Measurements from ENCODE around the gene C16orf78. TPM values are rescaled to one million over a fixed set of nuclear protein-coding genes. Genes with fewer than 3 reads are reported as not detected.
"Not testable (repeated sequence)": the region's sequence is repeated elsewhere in the genome, so short reads cannot be mapped to it uniquely, and the experiment has no call there.

The C16orf78 gene
- total RNA-seq, 4 donors from 2014 or later = not detected

DNA sequence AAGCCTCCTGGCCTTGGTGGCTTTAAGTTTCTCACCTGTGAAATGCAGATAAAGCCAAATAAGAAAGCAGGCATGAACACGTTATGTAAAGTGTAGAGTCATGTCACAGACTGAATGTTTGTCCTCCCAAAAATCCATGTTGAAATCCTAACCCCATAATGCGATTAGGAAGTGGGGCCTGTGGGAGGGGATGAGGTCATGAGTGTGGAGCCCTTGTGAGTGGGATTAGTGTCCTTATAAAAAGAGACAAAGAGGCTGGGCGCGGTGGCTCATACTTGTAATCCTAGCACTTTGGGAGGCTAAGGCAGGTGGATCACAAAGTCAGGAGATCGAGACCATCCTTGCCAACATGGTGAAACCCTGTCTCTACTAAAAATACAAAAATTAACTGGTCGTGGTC is 19.5 kb upstream of the C16orf78 start:
- Histone ChIP-seq H3K9me3 (no peaks in the 10 kb centered on the region), H3K36me3 (no peaks in the 10 kb centered on the region), H3K27me3 (peaks cover 0 to 14% of the 10 kb centered on the region in 2 donors), H3K4me3 (no peak overlapping the region), H3K27ac (no peak overlapping the region), H3K4me1 (no peaks in the 10 kb centered on the region)
- 86 to 87% methylated on average over 6 of the region's 6 CpGs for WGBS, 2 donors
- no peak for DNase-seq (ENCODE audit: low spot score in 2 of 2)
- TF ChIP-seq, protein P1, sequence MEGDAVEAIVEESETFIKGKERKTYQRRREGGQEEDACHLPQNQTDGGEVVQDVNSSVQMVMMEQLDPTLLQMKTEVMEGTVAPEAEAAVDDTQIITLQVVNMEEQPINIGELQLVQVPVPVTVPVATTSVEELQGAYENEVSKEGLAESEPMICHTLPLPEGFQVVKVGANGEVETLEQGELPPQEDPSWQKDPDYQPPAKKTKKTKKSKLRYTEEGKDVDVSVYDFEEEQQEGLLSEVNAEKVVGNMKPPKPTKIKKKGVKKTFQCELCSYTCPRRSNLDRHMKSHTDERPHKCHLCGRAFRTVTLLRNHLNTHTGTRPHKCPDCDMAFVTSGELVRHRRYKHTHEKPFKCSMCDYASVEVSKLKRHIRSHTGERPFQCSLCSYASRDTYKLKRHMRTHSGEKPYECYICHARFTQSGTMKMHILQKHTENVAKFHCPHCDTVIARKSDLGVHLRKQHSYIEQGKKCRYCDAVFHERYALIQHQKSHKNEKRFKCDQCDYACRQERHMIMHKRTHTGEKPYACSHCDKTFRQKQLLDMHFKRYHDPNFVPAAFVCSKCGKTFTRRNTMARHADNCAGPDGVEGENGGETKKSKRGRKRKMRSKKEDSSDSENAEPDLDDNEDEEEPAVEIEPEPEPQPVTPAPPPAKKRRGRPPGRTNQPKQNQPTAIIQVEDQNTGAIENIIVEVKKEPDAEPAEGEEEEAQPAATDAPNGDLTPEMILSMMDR (IDR thresholded peaks at IDR 0.05) = no peak
- TF ChIP-seq EP300 (IDR thresholded peaks at IDR 0.05) (no peak), POLR2A (IDR thresholded peaks at IDR 0.05) (no peak)

DNA sequence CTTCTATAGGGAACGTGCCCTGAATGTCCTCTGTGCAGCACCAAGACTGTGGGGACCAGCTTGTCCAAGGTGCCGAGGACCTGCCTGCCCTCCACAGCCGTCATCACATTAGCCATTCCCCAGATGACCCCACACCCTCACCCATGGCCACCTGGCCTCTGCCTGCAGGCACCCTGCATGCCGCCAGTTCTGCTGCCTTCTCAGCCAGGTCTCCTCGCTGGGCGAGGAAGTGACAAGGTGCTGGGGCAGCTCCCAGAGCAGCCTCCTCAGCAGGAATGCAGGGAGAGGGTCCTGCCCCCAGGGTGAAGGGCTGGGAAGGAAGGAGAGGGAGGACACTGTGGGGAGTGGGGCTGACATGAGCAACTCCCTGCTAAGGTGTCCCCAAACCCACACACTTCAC is 18.6 kb upstream of the C16orf78 start:
- Histone ChIP-seq H3K36me3 (no peaks in the 10 kb centered on the region), H3K9me3 (no peaks in the 10 kb centered on the region), H3K27me3 (peaks cover 0 to 5% of the 10 kb centered on the region in 2 donors), H3K4me3 (no peak overlapping the region), H3K4me1 (no peaks in the 10 kb centered on the region), H3K27ac (no peak overlapping the region)
- TF ChIP-seq EP300 (IDR thresholded peaks at IDR 0.05) (no peak), POLR2A (IDR thresholded peaks at IDR 0.05) (no peak)
- TF ChIP-seq, protein P1 (IDR thresholded peaks at IDR 0.05) = no peak
- DNase-seq (ENCODE audit: low spot score in 2 of 2) = no peak
- WGBS, 2 donors = 71 to 80% methylated on average over 3 to 6 of the region's 6 CpGs

DNA sequence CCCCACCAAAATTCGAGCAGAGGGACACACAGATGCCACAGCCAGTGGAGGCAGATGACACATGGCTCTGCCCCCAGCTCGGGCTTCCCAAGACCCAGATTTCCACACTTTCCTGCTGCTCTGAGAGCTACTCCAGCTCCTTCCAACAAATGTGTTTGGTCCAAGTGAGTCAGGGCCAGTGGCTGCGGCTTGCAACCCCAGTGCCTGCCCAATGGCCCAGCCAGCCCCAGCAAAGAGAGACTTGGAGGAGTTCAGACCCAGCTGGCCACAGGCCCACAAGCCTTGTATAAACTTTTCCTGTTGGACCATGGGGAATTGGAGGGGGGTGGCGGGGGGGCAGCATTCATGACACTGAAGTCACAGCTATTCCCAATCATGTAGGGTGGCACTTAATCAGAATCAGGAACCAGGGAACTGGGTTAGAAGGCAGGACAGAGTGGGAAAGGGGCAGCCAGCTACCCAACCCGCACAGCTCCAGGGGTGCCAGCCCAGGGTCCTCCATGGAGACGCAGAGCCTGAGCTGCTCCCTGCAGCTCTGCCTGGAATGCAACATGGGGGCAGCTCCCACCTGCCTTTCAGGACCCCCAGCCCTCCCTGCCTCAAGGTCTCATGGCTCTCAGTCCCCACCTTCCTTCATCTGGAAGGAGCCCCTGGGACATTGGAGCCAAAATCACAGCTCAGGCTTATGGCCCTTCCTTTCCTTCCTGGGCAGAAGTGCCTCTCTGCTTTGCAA is 17.5 kb upstream of the C16orf78 start:
- TF ChIP-seq POLR2A (IDR thresholded peaks at IDR 0.05) (no peak), EP300 (IDR thresholded peaks at IDR 0.05) (no peak)
- TF ChIP-seq, protein P1 (IDR thresholded peaks at IDR 0.05) = no peak
- no peaks in the 10 kb centered on the region for H3K27me3 ChIP-seq
- no peak for DNase-seq (ENCODE audit: low spot score in 2 of 2)
- no peak overlapping the region for H3K4me3 ChIP-seq
- no peak overlapping the region for H3K27ac ChIP-seq
- H3K9me3 ChIP-seq = no peaks in the 10 kb centered on the region
- H3K4me1 ChIP-seq = no peaks in the 10 kb centered on the region
- H3K36me3 ChIP-seq = no peaks in the 10 kb centered on the region
- 55 to 64% methylated on average over 5 to 6 of the region's 6 CpGs for WGBS, 2 donors

DNA sequence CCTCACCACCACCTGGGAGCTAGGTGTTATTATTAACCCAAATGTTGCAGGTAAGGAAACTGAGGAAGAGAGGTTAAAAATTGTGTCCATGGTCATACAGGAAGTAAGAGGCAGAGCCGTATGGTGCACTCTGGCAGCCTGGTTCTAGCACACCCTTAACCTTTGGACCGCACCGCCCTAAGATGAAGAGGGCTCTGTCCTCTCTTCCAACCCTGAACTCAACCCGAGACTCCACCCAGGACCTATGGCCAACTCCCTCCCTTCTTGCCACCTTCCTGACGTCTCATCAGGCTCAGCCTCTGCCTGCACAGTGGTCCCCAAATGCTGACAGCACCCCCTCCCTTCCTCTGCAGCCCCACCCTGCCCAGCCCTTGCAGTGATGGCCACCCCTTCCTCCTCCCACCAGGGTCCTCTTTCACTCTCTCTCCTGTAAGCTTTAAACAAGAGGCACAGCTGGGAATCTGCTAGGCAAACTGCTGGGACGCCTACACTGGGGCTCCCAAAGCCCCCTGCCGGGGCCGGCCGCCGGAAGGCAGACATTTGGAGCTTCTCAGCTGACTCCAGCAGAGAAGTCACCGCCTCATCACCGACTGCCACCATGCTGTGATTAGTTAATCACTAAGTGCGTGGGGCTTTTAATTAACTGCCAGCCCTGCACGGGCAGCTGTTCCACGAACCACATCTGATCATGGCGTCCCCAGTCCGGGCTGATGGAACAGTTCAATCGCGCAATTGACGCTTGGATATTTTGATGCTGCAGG is 16.7 kb upstream of the C16orf78 start:
- no peak for TF ChIP-seq EP300 (IDR thresholded peaks at IDR 0.05)
- TF ChIP-seq, protein P1 (IDR thresholded peaks at IDR 0.05) = no peak
- no peak for TF ChIP-seq POLR2A (IDR thresholded peaks at IDR 0.05)
- Histone ChIP-seq H3K4me3 (no peak overlapping the region), H3K36me3 (no peaks in the 10 kb centered on the region), H3K27ac (no peak overlapping the region), H3K9me3 (no peaks in the 10 kb centered on the region), H3K27me3 (no peaks in the 10 kb centered on the region), H3K4me1 (no peaks in the 10 kb centered on the region)
- no peak for DNase-seq (ENCODE audit: low spot score in 2 of 2)
- 58 to 63% methylated on average over 20 of the region's 20 CpGs for WGBS, 2 donors

DNA sequence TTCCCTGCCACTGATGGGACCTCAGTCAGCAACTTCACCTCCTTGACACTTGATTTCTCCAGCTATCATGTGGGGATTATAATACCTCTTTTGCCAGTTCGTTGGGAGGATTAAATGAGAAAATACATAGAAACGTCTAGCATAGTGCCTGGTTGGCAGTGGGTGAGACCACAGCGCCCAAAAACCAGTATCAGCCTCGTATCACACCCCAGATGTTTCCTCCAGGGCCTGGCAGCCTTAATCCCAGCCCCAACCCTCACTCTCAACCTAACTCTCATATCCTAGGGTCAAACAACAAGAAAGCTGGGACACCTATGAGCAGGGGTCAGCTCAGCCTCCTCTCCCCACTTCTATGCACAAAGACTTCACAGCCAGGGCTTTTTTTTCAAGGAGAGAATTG is 14.0 kb upstream of the C16orf78 start:
- no peak overlapping the region for H3K27ac ChIP-seq
- H3K4me3 ChIP-seq = no peak overlapping the region
- TF ChIP-seq EP300 (IDR thresholded peaks at IDR 0.05) = no peak
- DNase-seq (ENCODE audit: low spot score in 2 of 2) = no peak
- no peaks in the 10 kb centered on the region for H3K9me3 ChIP-seq
- WGBS, 2 donors = 55 to 63% methylated on average over 4 of the region's 4 CpGs
- H3K27me3 ChIP-seq = no peaks in the 10 kb centered on the region
- no peaks in the 10 kb centered on the region for H3K36me3 ChIP-seq
- no peaks in the 10 kb centered on the region for H3K4me1 ChIP-seq

DNA sequence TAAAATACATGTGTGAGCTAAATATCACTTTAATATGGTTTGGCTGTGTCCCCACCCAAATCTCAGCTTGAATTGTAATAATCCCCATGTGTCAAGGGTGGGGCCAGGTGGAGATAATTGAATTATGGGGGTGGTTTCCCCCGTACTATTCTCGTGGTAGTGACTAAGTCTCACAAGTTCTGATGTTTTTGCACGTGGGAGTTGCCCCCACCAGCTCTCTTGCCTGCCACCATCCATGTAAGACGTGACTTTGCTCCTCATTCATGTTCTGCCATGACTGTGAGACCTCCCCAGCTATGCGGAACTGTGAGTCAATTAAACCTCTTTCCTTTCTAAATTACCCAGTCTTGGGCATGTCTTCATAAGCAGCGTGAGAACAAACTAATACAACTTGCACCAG is 11.9 kb upstream of the C16orf78 start:
- DNase-seq (ENCODE audit: low spot score in 2 of 2); H3K36me3 ChIP-seq; H3K27ac ChIP-seq; H3K27me3 ChIP-seq; H3K4me1 ChIP-seq; H3K9me3 ChIP-seq; H3K4me3 ChIP-seq: not testable (repeated sequence)
- 79 to 85% methylated on average over 6 of the region's 6 CpGs for WGBS, 2 donors
